Transverse colon (tissue), 4 donors: ENCODE results near the gene NFKBIZ.

Experiments used
- CTCF ChIP-seq, 5 experiments: fragments of 200-600 bp in 3 of 5; fragments of 450-650 bp in 2 of 5; sonication (generic) in 3 of 5; IDR thresholded peaks; 1 replicate in 2 of 5; 2 replicates in 3 of 5; pipeline ENCODE4 v1.5.1; 2016 to 2017; ENCODE audit warnings: antibody characterized with exemption in 5 of 5, inconsistent platforms in 3 of 5, mild to moderate bottlenecking in 2 of 5, moderate library complexity in 1 of 5
- EP300 ChIP-seq: sonication (generic); formaldehyde crosslinking; IDR thresholded peaks from one replicate; pipeline ENCODE4 v1.6.1; 2017; ENCODE audit warnings: antibody characterized with exemption, low read depth
- POLR2AphosphoS5 ChIP-seq, 3 donors: sonication (generic); formaldehyde crosslinking; IDR thresholded peaks; one replicate each; pipeline ENCODE4 v1.6.1; 2016; ENCODE audit warnings: antibody characterized with exemption in 3 of 3

- TF ChIP-seq CTCF (IDR thresholded peaks at IDR 0.05), result no peak
- no peak for TF ChIP-seq EP300
- no peak for TF ChIP-seq POLR2AphosphoS5 (IDR thresholded peaks at IDR 0.05)
Measured at GRCh38 chr3:101900316-101900715, 51.0 kb downstream of the NFKBIZ start.
